ENCODE data around the gene MBNL2. TPM values are rescaled to one million over a fixed set of nuclear protein-coding genes. Genes with fewer than 3 reads are reported as not detected.

MBNL2 gene
- total RNA-seq, 1 experiment from 2014 or later = 0.17 TPM

GRCh38 chr13:97205465-97205864 is 16.7 kb upstream of the MBNL2 start:
- Mint-ChIP-seq H3K27ac (no peak overlapping the region), H3K9me3 (peaks cover 5 to 6% of the 10 kb centered on the region in 2 experiments; a peak in 4 of 5 replicates), H3K36me3 (ENCODE audit: insufficient read depth in 1 of 3, low read depth in 3 of 3) (peaks cover 0 to 2% (median 0%) of the 10 kb centered on the region in 3 experiments; a peak in 1 of 7 replicates), H3K4me1 (no peaks in the 10 kb centered on the region), H3K4me3 (no peak overlapping the region), H3K27me3 (ENCODE audit: low read depth) (peaks cover 78% of the 10 kb centered on the region)
- no peak overlapping the region for H4K8ac ChIP-seq (replicated peaks; ENCODE audit: insufficient read length, low read depth, low read length)
- H3K14ac ChIP-seq (ENCODE audit: insufficient read depth, low read length) = no peak overlapping the region
- no peak overlapping the region for H3K27ac ChIP-seq (ENCODE audit: insufficient read length, low read depth, low read length)
- WGBS (ENCODE audit: extremely low coverage, insufficient read length, low lambda C conversion rate) = no CpG with 5 or more reads among the region's 1 CpG
- H3K23ac ChIP-seq (ENCODE audit: insufficient read length, low read depth, low read length) = no peak overlapping the region
- no peak overlapping the region for H2BK5ac ChIP-seq (ENCODE audit: insufficient read length, low read length)
- no peak for TF ChIP-seq CTCF (conservative IDR thresholded peaks at IDR 0.05)
- no peak overlapping the region for H3K4ac ChIP-seq (ENCODE audit: low read depth, low read length)
- no peak overlapping the region for H3K4me2 ChIP-seq (ENCODE audit: insufficient read depth, insufficient read length, low read length)
- no peak overlapping the region for H2BK12ac ChIP-seq (ENCODE audit: insufficient read length, low read depth, low read length)
- H3K23me2 ChIP-seq (ENCODE audit: insufficient read length, low read depth, low read length, poor library complexity, severe bottlenecking) = no peaks in the 10 kb centered on the region
- no peak overlapping the region for H4K91ac ChIP-seq (ENCODE audit: insufficient read length, low read depth, low read length)
- no peak overlapping the region for H3K18ac ChIP-seq (ENCODE audit: insufficient read length, low read depth, low read length)
- H4K20me1 ChIP-seq (ENCODE audit: control insufficient read depth, insufficient read depth, insufficient read length) = no peaks in the 10 kb centered on the region
- H3K9me3 ChIP-seq (ENCODE audit: control insufficient read depth, low read depth, low read length) = no peaks in the 10 kb centered on the region
- no peak overlapping the region for H2AFZ ChIP-seq (ENCODE audit: low read length)
- no peak overlapping the region for H3K56ac ChIP-seq (ENCODE audit: insufficient read length, low read depth, low read length)
- no peak overlapping the region for H3K9ac ChIP-seq (ENCODE audit: extremely low read depth, insufficient read length, low read length)
- no peak for DNase-seq
- H3K79me2 ChIP-seq (ENCODE audit: insufficient read depth, low read length) = no peaks in the 10 kb centered on the region
- H2AK5ac ChIP-seq (ENCODE audit: insufficient read length, low read length) = no peak overlapping the region
- no peaks in the 10 kb centered on the region for H3K4me1 ChIP-seq (ENCODE audit: insufficient read depth, low read length)
- H2BK120ac ChIP-seq (ENCODE audit: low read depth, low read length, poor library complexity, severe bottlenecking) = no peak overlapping the region
- H3K79me1 ChIP-seq (ENCODE audit: insufficient read depth, low read depth, low read length, poor library complexity, severe bottlenecking) = no peaks in the 10 kb centered on the region
- no peaks in the 10 kb centered on the region for H3K27me3 ChIP-seq (ENCODE audit: insufficient read depth, low read length)
- no peak overlapping the region for H2BK15ac ChIP-seq (ENCODE audit: low read depth, low read length)
- H4K5ac ChIP-seq (ENCODE audit: insufficient read length, low read depth, low read length) = no peak overlapping the region
- H3T11ph ChIP-seq (ENCODE audit: low read length) = no peak overlapping the region
- H2BK20ac ChIP-seq (ENCODE audit: low read depth, low read length, poor library complexity, severe bottlenecking) = no peak overlapping the region

All from H9 (cell line).